GM12878 (cell line): ENCODE measurements around the gene PRCC.

ENCODE experiments used
- CTCF ChIP-seq, 3 experiments: IDR thresholded peaks in 2 of 3; conservative IDR thresholded peaks in 1 of 3; 2 replicates each; pipeline ENCODE4 v1.5.1; 2011; ENCODE audit warnings: low read depth in 3 of 3, low read length in 3 of 3, mild to moderate bottlenecking in 3 of 3, control low read depth in 2 of 3, moderate library complexity in 2 of 3, inconsistent platforms in 1 of 3, mixed read lengths in 1 of 3; ENCODE audit not compliant: control insufficient read depth in 2 of 3, insufficient read depth in 1 of 3; ENCODE audit errors: extremely low read depth in 1 of 3
- FOS ChIP-seq: IDR thresholded peaks from 3 replicates; pipeline ENCODE4 v1.6.1; 2011; ENCODE audit warnings: borderline replicate concordance; ENCODE audit not compliant: insufficient read length; ENCODE audit errors: extremely low read depth
- HDGF ChIP-seq: fragments of 450-650 bp; IDR thresholded peaks from 2 replicates; pipeline ENCODE4 v1.6.1; 2016; ENCODE audit warnings: antibody characterized with exemption
- MEF2A ChIP-seq: IDR thresholded peaks from 2 replicates; pipeline ENCODE4 v1.6.1; 2011; ENCODE audit warnings: low read depth, mild to moderate bottlenecking, low read length, moderate library complexity; ENCODE audit not compliant: insufficient read depth
- NBN ChIP-seq: fragments of 450-650 bp; IDR thresholded peaks from 2 replicates; pipeline ENCODE4 v1.6.1; 2016
- POLR2A ChIP-seq: IDR thresholded peaks from 2 replicates; pipeline ENCODE4 v1.6.1; 2011; ENCODE audit warnings: low read depth, mild to moderate bottlenecking, low read length
- POLR2AphosphoS2 ChIP-seq: IDR thresholded peaks from 2 replicates; pipeline ENCODE4 v1.6.1; 2011; ENCODE audit warnings: low read depth, mild to moderate bottlenecking, low read length, improper control_type of control experiment, moderate library complexity
- POLR2AphosphoS5 ChIP-seq: IDR thresholded peaks from 2 replicates; pipeline ENCODE4 v1.6.1; 2011; ENCODE audit warnings: mild to moderate bottlenecking, low read length, inconsistent platforms
- RAD21 ChIP-seq: IDR thresholded peaks from 2 replicates; pipeline ENCODE4 v1.6.1; 2011; ENCODE audit warnings: mild to moderate bottlenecking, low read depth, low read length, moderate library complexity; ENCODE audit not compliant: insufficient read depth
- SP1 ChIP-seq: IDR thresholded peaks from one replicate; pipeline ENCODE4 v1.6.1; 2011; ENCODE audit warnings: low read depth, low read length
- TAF1 ChIP-seq: IDR thresholded peaks from 2 replicates; pipeline ENCODE4 v1.6.1; 2011; ENCODE audit warnings: mild to moderate bottlenecking, low read depth, low read length, borderline replicate concordance

- TF ChIP-seq MEF2A (no peak), SP1 (peak; percentile 88), CTCF (IDR thresholded peaks at IDR 0.05 in 2 of 3, conservative IDR thresholded peaks at IDR 0.05 in 1 of 3; ENCODE audit: control insufficient read depth in 2 of 3, extremely low read depth in 1 of 3, insufficient read depth in 1 of 3, low read depth in 3 of 3, low read length in 3 of 3) (0 out of 6 replicates have a peak, but pooled peaks of 1 of the 3 experiments have one; percentile 3), FOS (no peak), NBN (no peak), POLR2AphosphoS5 (no peak), POLR2AphosphoS2 (peak; percentile 68), HDGF (no peak), TAF1 (peak; percentile 48; the same call in 1 of the 2 replicates), POLR2A (peak; percentile 84), RAD21 (no peak)
Observed at GRCh38 chr1:156751757-156752481, 15.4 kb upstream of the PRCC start.
